Right lung (tissue), 10 donors: ENCODE data around the gene MPP3. TPM values are rescaled to one million over a fixed set of nuclear protein-coding genes. Genes with fewer than 3 reads are reported as not detected.
A peak's percentile ranks its signal among the peaks of the same experiment; 100 is the strongest.
"Not testable (repeated sequence)": the region's sequence is repeated elsewhere in the genome, so short reads cannot be mapped to it uniquely, and the experiment has no call there.

ENCODE experiments used
- DNase-seq, 2 donors: peaks; one replicate each; pipeline ENCODE4 v3.0.0-alpha.2; 2013
- long read RNA-seq, 8 donors: transcript quantifications; one replicate each; lab custom pipeline, GENCODE V29; 2026
- polyA plus RNA-seq, 5 donors: library from polyadenylated mRNA; unstranded; fragments of 120-200 nt; gene quantifications; one replicate each; pipeline versions ENCODE4 v1.2.1 to v1.2.3, GENCODE V29; 2013; ENCODE audit warnings: inconsistent platforms in 1 of 5, low replicate concordance in 1 of 5; ENCODE audit not compliant: insufficient read length in 5 of 5, insufficient read depth in 1 of 5

Gene MPP3
- 10 to 100 TPM in 3 of 5 donors, 1 to 10 TPM in 2; 9.3 to 13.7 (median 10.6) TPM for polyA plus RNA-seq
- long read RNA-seq, donor 1, partial matches to known transcripts: 0 of 2 reads
- long read RNA-seq, donor 1, other reads (novel, unspliced or antisense): 0 of 2 reads
- long read RNA-seq, donor 2: 0 reads
- long read RNA-seq, donor 3: 0 reads
- long read RNA-seq, donor 4: 0 reads
- long read RNA-seq, donor 5, partial matches to known transcripts: 0 of 2 reads
- long read RNA-seq, donor 5, other reads (novel, unspliced or antisense): 0 of 2 reads
- long read RNA-seq, donor 6: 0 reads
- long read RNA-seq, donor 7: 0 reads
- long read RNA-seq, donor 8: 0 reads

GRCh38 chr17:43832976-43833829 is at the start of gene MPP3:
TSS of gene MPP3 (minus strand) at chr17:43833146. CDS start at chr17:43831906, 1,240 bp downstream.
- DNase-seq: peak; percentile 55 to 67

GRCh38 chr17:43881758-43882505 is 49.0 kb upstream of the MPP3 start:
- no peak for DNase-seq

- no peak for DNase-seq
These were observed 48.2 kb upstream of the MPP3 start for GRCh38 chr17:43881181-43881580.

- no peak for DNase-seq
These were observed 47.6 kb upstream of the MPP3 start for GRCh38 chr17:43880420-43880991.

- no peak for DNase-seq
These were observed 46.9 kb upstream of the MPP3 start for GRCh38 chr17:43879723-43880419.

GRCh38 chr17:43878260-43879175 is 45.6 kb upstream of the MPP3 start:
- DNase-seq: peak; percentile 55 to 62

- no peak for DNase-seq
These were observed 44.7 kb upstream of the MPP3 start for GRCh38 chr17:43877451-43878155.

GRCh38 chr17:43877031-43877430 is 44.1 kb upstream of the MPP3 start:
- no peak for DNase-seq

GRCh38 chr17:43875476-43876147 is 42.7 kb upstream of the MPP3 start:
- DNase-seq: no peak

GRCh38 chr17:43874293-43874692 is 41.3 kb upstream of the MPP3 start:
- DNase-seq: no peak

GRCh38 chr17:43873815-43874214 is 40.9 kb upstream of the MPP3 start:
- DNase-seq: no peak

- no peak for DNase-seq
These were observed 40.1 kb upstream of the MPP3 start for GRCh38 chr17:43873091-43873490.

GRCh38 chr17:43871946-43872690 is 39.2 kb upstream of the MPP3 start:
- DNase-seq: no peak

- DNase-seq: not testable (repeated sequence)
These were observed 36.1 kb upstream of the MPP3 start for GRCh38 chr17:43869031-43869430.

GRCh38 chr17:43868226-43868994 is 35.5 kb upstream of the MPP3 start:
- DNase-seq: no peak

- DNase-seq: no peak
These were observed 31.4 kb upstream of the MPP3 start for GRCh38 chr17:43864161-43864984.
